GM21423 (cell line): ENCODE results near the gene DGCR8.

Source experiments
- ATAC-seq: cut with Tn5 transposase; IDR thresholded peaks from one replicate; pipeline ENCODE4 v1.9.1; 2021; ENCODE audit warnings: mild to moderate bottlenecking, moderate library complexity; ENCODE audit not compliant: unreplicated experiment

Gene DGCR8

GRCh38 chr22:20089226-20089976 lies 9.4 kb downstream of the DGCR8 start:
- ATAC-seq, result no peak

DNA sequence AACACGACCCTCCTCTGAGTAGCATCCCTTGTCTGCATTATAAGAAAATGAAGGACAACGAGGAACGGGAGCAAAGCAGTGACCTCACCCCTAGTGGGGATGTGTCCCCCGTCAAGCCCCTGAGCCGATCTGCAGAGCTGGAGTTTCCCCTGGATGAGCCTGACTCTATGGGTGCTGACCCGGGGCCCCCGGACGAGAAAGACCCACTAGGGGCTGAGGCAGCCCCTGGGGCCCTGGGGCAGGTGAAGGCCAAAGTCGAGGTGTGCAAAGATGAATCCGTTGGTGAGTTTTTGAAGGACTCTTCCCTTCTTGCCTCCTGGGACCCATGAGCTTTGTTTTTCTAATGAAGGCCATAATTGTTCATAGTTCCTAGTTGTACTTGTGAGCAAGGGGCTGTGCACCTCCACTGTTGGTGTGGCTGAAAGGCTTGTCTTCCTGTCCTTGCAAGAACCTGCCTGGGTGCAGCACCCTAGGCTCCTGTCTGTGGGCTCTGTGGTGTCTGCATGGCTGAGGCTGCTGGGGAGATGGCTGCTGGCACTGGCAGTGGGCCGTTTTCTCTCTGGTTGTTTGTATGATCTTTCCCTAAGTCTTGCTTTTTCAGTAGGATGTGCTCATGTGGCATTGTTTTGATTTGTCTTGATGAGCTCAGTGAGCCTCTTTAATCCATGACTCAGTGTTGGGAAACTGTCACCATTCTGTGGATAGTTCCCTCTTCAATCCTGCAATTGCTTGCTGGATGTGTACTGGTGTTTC lies 10.1 kb downstream of the DGCR8 start:
- no peak for ATAC-seq

- ATAC-seq, result no peak
Measured at GRCh38 chr22:20090730-20091240, 10.7 kb downstream of the DGCR8 start.

- ATAC-seq, result no peak
Measured at GRCh38 chr22:20091690-20092476, 11.8 kb downstream of the DGCR8 start.

DNA sequence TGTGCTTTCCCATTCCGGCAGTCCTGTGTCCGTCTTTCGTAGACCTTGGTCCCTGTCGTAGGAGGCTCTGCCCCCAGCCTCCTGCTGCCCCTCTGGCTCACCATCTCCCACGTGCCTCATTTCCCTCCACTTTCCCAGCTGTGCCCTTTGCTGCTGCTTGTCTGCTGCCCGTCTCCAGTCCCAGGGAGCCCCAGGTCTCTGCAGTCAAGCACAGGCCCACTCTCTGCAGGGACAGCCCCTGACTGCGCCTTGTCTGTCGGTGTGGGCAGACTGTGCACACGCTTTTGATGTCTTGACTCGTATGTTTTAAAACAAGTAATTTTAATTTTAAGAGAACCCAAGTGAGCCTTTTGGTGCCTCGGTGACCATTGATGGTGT lies 12.4 kb downstream of the DGCR8 start:
- no peak for ATAC-seq

- no peak for ATAC-seq
Measured at GRCh38 chr22:20093418-20094196, 13.6 kb downstream of the DGCR8 start.

DNA sequence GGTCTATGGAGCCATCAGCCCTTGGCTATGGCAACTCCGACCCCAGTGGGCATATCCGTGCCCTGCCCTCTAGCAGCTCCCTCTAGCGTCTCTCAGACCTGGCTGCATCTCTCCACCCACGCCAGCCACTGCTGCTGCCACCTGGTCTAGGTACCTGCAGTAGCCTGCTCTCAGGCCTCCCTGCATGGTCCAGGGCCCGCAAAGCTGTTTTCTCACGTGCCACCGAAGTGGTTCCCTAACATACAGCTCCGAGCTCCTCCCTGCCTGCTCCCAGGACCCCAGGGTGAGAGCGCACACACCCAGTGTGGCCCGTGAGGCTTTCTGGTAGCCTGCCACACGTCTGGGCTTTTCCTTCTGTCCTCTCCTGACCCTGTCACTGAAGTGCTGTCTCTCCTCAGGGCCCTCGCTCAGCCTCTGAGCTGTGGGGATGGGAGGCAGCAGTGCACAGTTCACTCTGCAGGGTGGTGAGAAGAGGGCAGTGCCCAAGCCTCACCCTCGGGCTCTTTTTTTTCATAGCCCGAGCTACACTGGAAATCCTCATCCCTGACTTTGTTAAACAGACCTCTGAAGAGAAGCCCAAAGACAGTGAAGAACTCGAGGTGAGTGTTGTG lies 14.3 kb downstream of the DGCR8 start:
- ATAC-seq, result no peak

- no peak for ATAC-seq
Measured at GRCh38 chr22:20095521-20095920, 15.5 kb downstream of the DGCR8 start.

DNA sequence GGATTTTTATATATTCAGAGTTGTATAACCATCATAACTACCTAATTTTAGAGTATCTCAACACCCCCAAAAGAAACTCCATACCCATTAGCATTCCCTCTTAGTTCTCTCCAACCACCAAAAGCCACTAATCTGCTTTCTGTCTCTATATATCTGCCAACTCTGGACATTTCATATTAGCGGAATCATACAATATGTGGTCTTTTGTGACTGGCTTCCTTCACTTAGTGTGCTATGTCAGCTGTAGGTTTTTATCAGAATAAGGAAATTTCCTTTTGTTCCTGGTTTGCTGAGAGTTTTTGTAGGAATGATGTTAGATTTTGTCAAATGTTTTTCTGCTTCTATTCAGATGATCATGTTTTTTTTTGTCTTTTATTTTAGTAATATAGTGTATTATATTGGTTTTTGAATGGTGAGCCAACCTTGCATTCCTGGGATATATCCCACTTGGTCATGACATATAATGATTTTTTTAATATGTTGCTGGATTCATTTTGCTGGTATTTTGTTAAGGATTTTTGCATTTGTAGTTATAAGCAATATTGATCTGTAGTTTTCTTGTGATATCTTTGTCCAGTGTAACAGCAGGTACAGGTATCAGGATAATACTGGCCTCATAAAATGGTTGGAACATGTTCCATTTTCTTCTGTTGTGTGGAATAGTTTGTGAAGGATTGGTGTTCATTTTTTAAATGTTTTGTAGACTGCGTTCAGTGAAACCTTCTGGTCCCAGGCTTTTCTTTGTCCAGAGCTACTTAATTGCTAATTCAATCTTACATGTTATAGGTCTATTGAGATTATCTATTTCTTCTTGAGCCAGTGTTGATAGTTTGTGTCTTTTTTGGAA lies 16.8 kb downstream of the DGCR8 start:
- ATAC-seq, result no peak

- no peak for ATAC-seq
Measured at GRCh38 chr22:20099099-20099711, 19.2 kb downstream of the DGCR8 start.

DNA sequence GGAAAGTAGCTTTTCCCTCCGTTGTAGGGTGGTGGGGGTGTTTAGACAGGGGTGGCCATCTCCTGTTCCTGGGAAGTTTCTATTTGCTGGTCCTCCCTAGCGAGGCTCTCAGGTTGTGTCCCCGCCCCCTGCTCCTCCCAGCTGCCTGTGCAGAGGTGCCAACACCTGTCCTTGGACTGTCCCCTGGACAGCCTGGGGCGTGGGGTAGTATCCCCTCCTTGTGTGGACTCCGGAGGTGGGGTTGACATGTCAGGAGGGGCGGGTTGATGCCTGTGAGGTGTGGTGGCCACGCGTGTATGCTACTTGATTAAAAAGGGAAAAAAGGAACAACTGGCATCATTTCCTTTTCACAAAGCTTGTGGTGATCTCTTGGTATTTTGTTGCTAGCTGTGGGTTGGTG lies 21.6 kb downstream of the DGCR8 start:
- no peak for ATAC-seq

DNA sequence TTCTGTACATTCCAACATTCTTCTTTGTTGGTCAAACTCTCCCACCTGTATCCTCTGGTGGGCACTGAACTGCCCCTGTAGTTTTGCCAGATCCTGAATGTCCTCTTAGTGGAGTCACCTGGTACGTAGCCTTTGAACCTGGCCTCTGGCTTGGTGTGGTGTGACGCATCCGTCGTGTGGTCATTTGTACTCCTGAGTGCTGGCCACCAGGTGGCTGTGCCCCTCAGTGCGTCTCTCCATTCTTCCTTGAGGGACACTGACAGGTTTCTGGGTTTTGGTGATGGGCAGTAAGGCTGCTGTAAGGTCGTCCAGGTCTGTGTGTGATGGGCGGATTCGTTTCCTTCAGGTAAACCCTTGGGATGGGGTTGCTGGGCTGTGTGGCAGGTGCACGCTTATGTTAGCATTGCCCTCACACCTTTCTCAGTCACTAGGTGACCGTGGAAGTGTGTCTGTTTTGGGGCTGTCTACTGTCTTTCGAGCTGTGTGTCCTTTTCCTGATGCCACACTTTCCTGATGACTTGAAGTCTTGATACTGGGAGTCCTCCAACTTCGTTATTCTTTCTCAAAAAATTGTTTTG lies 22.3 kb downstream of the DGCR8 start:
- no peak for ATAC-seq

DNA sequence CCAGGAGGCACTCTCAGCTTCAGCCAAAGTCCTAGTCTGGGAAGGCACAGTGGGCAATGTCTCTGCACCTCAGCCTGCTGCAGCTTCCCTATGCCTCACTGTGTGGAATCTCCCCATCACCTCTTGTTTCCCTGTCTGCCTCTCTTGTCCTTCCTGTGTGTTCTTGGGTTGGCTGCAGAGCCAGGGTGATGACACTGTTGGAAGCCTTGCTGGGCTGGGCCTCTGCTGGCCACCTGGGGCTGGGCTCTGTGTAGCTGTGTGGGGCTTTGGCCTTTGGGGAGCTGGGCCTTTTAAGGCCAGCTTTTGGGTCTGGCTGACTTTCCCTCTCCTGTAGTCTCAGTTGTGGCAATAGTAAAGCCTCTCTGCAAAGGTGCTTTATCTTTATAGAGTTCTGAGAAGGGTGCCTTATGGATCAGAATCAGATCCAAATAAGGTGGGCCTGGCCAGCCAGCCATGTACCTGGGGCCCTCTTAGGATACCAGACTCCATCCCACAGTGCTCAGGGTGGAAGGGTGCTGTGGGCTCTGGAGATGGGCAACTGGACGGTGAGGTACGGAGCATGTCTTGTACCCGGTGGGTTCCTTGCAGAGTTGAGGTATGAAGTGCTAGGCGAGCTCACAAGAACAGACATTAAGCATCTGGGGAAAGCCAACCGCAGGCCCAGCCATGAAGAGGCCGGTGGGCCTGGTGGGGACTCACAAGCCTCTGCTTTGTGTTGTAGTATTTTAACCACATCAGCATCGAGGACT lies 25.6 kb downstream of the DGCR8 start:
- no peak for ATAC-seq

GRCh38 chr22:20106205-20106848 lies 26.3 kb downstream of the DGCR8 start:
- ATAC-seq, result no peak

GRCh38 chr22:20106849-20107237 lies 26.8 kb downstream of the DGCR8 start:
- no peak for ATAC-seq

DNA sequence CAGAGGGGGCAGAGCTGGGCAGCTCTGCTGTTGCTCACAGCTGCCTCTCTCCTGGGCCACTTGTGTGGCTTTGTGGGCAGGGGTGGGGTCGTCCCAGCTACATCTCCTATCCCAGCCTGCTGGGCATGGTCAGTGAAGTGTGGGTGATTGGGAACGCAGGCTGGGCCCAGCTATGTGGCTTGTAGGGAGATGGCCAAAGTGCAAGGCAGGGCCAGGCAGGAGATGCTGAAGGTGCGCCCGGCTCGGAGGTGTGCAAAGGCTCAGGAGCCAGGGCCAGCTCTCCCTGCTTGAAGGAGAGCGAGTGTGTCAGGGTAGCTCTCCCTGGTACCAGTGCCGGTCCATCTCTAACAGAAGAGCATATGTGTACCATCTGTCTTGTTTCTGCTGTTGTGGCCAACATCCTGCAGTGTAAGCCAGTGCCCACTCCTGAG lies 27.4 kb downstream of the DGCR8 start:
- ATAC-seq, result no peak
